ENCODE data around the gene SAMD11.

SAMD11 gene

GRCh38 chr1:931380-932172, 7.9 kb downstream of the SAMD11 start:
- no peak for DNase-seq (ENCODE audit: low read depth)

GRCh38 chr1:932173-932510, 8.4 kb downstream of the SAMD11 start:
- no peak for DNase-seq (ENCODE audit: low read depth)

GRCh38 chr1:932776-933602, 9.3 kb downstream of the SAMD11 start:
- no peak for DNase-seq (ENCODE audit: low read depth)

- DNase-seq (ENCODE audit: low read depth) = no peak
Observed at GRCh38 chr1:933603-933940, 9.8 kb downstream of the SAMD11 start.

GRCh38 chr1:934991-935750, 11.4 kb downstream of the SAMD11 start:
- DNase-seq (ENCODE audit: low read depth) = no peak

GRCh38 chr1:935751-936231, 12.1 kb downstream of the SAMD11 start:
- DNase-seq (ENCODE audit: low read depth) = no peak

- no peak for DNase-seq (ENCODE audit: low read depth)
Observed at GRCh38 chr1:936348-937264, 12.9 kb downstream of the SAMD11 start.

- no peak for DNase-seq (ENCODE audit: low read depth)
Observed at GRCh38 chr1:937521-937920, 13.8 kb downstream of the SAMD11 start.

DNA sequence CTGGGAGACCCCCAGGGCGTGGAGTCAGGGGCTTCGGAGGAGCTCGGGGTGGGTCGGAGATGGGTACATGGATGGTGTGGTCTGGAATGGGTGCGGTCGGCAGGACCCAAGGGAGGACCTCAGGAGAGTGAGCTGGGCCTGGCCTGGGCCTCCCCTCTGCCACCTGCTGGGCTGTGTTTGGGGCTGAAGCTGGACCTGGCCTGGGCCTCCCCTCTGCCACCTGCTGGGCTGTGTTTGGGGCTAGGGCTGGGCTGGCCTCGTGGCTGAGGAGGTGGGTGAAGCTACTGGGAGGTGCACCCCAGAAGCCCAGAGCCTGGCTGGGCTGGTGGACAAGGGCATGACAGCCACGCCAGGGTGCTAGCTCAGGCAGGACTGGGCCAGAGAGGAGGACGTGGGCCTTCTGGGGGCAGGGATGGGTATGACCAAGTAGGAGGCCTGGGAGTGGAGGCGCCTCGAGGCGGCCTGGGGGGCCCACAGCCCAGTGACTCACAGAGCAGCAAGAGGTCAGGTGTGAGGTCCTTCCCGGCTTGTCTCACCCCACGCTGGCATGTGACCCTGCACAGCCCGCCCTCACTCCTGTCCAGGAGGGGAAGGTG, 14.5 kb downstream of the SAMD11 start:
- DNase-seq (ENCODE audit: low read depth) = no peak

- no peak for DNase-seq (ENCODE audit: low read depth)
Observed at GRCh38 chr1:938711-939489, 15.2 kb downstream of the SAMD11 start.

GRCh38 chr1:939511-940106, 15.9 kb downstream of the SAMD11 start:
- DNase-seq (ENCODE audit: low read depth) = no peak

DNA sequence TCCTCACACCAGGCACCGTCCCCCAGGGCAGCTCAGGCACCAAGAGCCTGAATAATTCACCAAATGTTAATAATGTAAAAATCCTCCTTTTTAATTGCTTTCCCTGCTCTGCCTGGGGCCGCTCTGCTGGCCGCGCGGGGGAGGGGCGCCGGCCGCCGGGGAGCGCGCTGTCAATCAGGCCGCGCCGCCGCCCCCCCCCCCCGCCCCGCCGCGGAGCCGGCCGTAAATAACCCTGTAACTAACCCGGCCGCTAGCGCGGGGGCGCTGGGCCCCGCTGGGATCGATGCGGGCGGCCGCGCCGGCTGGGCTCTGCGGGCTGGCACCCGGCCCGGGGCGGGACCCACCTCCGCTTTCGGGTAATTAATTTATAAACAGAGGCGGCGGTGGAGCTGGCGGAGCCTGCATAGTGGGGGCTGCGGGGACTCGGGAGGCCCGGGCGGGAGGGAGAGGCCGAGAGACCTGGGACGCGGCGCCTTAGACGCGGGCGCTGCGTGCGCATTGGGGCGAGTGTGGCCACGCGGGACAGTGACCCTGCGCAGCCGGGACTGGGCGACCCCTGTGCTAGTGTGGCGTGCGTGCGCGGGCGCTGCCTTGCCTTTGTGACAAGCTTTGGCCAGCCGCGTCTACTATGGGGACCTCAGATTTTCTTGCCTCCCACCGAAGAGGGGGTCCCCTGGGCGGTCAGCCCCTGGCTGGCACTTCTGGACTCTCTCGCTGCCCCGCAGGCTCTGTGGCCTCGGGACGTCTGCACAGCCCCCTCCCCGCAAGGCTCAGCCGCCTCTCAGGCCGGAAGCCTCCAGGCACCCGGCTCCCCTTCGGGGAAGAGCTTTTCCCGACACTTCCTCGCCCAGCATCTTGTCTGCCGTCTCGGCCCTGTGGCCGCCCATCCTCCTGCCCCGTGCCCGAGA, 16.6 kb downstream of the SAMD11 start:
- no peak for DNase-seq (ENCODE audit: low read depth)

DNA sequence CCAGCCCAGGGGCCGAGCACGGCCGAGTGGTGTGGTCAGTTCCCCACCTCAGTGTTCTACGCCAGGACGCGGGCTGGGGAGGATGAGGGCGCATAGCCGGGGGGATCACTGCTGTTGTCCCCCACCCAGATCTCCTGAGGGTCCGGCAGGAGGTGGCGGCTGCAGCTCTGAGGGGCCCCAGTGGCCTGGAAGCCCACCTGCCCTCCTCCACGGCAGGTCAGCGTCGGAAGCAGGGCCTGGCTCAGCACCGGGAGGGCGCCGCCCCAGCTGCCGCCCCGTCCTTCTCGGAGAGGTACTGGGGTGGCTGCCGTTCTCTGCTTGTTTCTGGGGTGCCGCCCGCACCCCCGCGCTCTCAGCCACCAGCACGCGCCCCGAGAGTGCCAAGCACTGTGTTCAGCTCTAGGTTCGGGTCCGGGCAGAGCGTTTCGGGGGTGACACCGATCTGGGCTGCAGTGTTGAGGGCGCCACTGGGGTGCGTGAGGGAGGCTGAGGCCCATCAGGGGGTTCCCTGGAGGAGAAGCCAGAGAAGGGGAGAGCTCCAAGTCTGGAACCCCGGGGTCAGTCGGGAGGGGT, 17.4 kb downstream of the SAMD11 start:
- no peak for DNase-seq (ENCODE audit: low read depth)

DNA sequence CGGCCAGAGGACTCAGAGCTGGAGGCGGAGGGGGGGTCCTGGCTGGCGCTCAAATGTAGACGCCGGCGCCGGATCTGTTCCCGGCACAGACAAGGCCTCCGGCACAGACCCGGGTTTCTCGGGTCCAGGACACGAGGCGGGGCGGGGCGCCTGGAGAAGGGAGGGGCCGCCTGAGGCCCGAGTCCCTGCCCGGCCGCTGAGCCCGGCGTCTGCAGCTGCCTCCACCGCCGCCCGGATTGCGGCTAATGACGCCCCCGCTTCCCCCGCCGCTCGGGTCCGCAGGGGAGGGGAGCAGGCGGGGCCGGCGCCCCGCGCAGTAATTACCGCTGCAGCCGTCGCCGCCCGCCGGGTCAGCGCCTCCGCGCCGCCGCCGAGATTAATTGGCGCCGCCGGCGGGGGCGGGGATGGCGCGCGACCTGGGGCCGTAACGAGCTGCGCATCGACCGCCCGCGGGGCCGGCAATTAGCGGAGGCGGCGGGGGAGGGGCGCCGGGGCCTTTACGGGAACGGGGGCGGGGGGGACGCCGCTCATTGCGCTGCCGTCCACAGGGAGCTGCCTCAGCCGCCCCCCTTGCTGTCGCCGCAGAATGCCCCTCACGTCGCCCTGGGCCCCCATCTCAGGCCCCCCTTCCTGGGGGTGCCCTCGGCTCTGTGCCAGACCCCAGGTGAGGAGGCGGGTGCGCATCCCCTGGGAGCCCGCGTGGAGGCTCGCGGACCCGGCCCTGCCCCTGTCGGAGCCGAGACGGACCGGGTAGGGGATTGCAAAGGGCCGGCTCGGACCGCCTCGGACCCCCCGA, 18.1 kb downstream of the SAMD11 start:
- no peak for DNase-seq (ENCODE audit: low read depth)

DNA sequence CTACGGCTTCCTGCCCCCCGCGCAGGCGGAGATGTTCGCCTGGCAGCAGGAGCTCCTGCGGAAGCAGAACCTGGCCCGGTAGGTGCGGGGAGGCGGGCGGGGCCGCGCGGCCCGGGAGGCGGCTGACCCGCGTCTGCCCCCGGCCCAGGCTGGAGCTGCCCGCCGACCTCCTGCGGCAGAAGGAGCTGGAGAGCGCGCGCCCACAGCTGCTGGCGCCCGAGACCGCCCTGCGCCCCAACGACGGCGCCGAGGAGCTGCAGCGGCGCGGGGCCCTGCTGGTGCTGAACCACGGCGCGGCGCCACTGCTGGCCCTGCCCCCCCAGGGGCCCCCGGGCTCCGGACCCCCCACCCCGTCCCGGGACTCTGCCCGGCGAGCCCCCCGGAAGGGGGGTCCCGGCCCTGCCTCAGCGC, 18.7 kb downstream of the SAMD11 start:
- DNase-seq (ENCODE audit: low read depth) = no peak

DNA sequence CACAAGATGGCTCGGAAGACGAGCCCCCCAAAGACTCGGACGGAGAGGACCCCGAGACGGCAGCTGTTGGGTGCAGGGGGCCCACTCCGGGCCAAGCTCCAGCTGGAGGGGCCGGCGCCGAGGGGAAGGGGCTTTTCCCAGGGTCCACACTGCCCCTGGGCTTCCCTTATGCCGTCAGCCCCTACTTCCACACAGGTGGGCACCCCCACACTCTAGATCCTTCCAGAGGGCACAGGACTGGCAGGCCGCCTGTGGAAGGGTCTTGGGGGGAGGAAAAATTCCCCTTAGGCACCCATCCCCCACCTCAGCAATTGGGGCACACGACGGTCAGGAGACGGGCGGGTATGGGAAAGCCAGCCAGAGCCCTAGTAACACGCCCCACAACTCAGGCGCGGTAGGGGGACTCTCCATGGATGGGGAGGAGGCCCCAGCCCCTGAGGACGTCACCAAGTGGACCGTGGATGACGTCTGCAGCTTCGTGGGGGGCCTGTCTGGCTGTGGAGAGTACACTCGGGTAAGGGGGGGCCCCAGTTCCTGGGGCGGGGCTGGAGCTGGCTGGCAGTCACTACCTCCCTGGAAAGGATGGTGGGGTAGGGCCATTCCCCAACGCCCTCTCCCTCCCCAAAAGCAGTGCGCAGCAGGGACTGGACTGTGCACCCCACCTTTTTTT, 19.3 kb downstream of the SAMD11 start:
- DNase-seq (ENCODE audit: low read depth) = no peak
